ENCODE results near the gene CELSR3.

CELSR3 gene

GRCh38 chr3:48631516-48632448 lies 30.9 kb downstream of the CELSR3 start:
- no peak for DNase-seq

- no peak for DNase-seq
Measured at GRCh38 chr3:48630833-48631232, 31.9 kb downstream of the CELSR3 start.

GRCh38 chr3:48630407-48630806 lies 32.3 kb downstream of the CELSR3 start:
- DNase-seq, result no peak

- DNase-seq, result no peak
Measured at GRCh38 chr3:48629894-48630293, 32.8 kb downstream of the CELSR3 start.

- no peak for DNase-seq
Measured at GRCh38 chr3:48628277-48629017, 34.2 kb downstream of the CELSR3 start.

GRCh38 chr3:48625600-48625999 lies 37.1 kb downstream of the CELSR3 start:
- no peak for DNase-seq

GRCh38 chr3:48624767-48625166 lies 37.9 kb downstream of the CELSR3 start:
- no peak for DNase-seq

GRCh38 chr3:48623851-48624547 lies 38.7 kb downstream of the CELSR3 start:
- peak; percentile 56 for DNase-seq

GRCh38 chr3:48621461-48621869 lies 41.2 kb downstream of the CELSR3 start, which contains the start of gene TMEM89:
TSS of gene TMEM89 (minus strand) at chr3:48621769. CDS start at chr3:48621756, 13 bp downstream.
- no peak for DNase-seq

- no peak for DNase-seq
Measured at GRCh38 chr3:48619541-48620524, 42.9 kb downstream of the CELSR3 start.

GRCh38 chr3:48617559-48617958 lies 45.1 kb downstream of the CELSR3 start:
- DNase-seq, result no peak

GRCh38 chr3:48614044-48614443 lies 48.6 kb downstream of the CELSR3 start:
- no peak for DNase-seq

- no peak for DNase-seq
Measured at GRCh38 chr3:48612309-48612708, 50.4 kb downstream of the CELSR3 start.

- peak; percentile 81 for DNase-seq
Measured at GRCh38 chr3:48609088-48610005, 53.3 kb downstream of the CELSR3 start, which contains the start of gene UQCRC1. TSS of gene UQCRC1 (minus strand) at chr3:48609646. CDS start at chr3:48609620, 26 bp downstream.

- DNase-seq, result no peak
Measured at GRCh38 chr3:48607519-48607918, 55.2 kb downstream of the CELSR3 start.

GRCh38 chr3:48601622-48601994 lies 61.1 kb downstream of the CELSR3 start:
- no peak for DNase-seq

GRCh38 chr3:48600711-48601621 lies 61.7 kb downstream of the CELSR3 start:
- DNase-seq, result no peak

GRCh38 chr3:48599509-48600285 lies 63.0 kb downstream of the CELSR3 start:
- DNase-seq, result no peak

GRCh38 chr3:48599077-48599501 lies 63.6 kb downstream of the CELSR3 start:
- no peak for DNase-seq

Measured in NCI-H1092 (cell line).